NCI-H1105 (cell line): Measurements from ENCODE around the gene BOLA3.
A peak's percentile ranks its signal among the peaks of the same experiment; 100 is the strongest.
"Not testable (repeated sequence)": the region's sequence is repeated elsewhere in the genome, so short reads cannot be mapped to it uniquely, and the experiment has no call there.

Experiments
- DNase-seq: peaks from one replicate; lab custom pipeline; 2025; lab: John Stamatoyannopoulos, UW

The BOLA3 gene

GRCh38 chr2:74148457-74149246, 940 bp upstream of the BOLA3 start:
- DNase-seq, result no peak

- DNase-seq, result no peak
Measured at GRCh38 chr2:74146929-74147726, 584 bp downstream of the BOLA3 start.

- DNase-seq, result no peak
Measured at GRCh38 chr2:74142340-74142739, 5.4 kb downstream of the BOLA3 start.

- no peak for DNase-seq
Measured at GRCh38 chr2:74138600-74139323, 8.9 kb downstream of the BOLA3 start.

- DNase-seq, result no peak
Measured at GRCh38 chr2:74137651-74138599, 9.8 kb downstream of the BOLA3 start.

- DNase-seq, result no peak
Measured at GRCh38 chr2:74131901-74132300, 15.8 kb downstream of the BOLA3 start.

GRCh38 chr2:74130211-74130995, 17.3 kb downstream of the BOLA3 start:
- DNase-seq, result no peak

- DNase-seq, result no peak
Measured at GRCh38 chr2:74128206-74128605, 19.5 kb downstream of the BOLA3 start.

GRCh38 chr2:74123955-74124354, 23.8 kb downstream of the BOLA3 start:
- DNase-seq, result not testable (repeated sequence)

- DNase-seq, result not testable (repeated sequence)
Measured at GRCh38 chr2:74121846-74122245, 25.9 kb downstream of the BOLA3 start.

GRCh38 chr2:74119912-74120825, 27.5 kb downstream of the BOLA3 start:
- DNase-seq, result peak; percentile 57

GRCh38 chr2:74119339-74119738, 28.4 kb downstream of the BOLA3 start:
- DNase-seq, result no peak

GRCh38 chr2:74111380-74111779, 36.3 kb downstream of the BOLA3 start:
- no peak for DNase-seq

- DNase-seq, result no peak
Measured at GRCh38 chr2:74110537-74110936, 37.2 kb downstream of the BOLA3 start.

- DNase-seq, result no peak
Measured at GRCh38 chr2:74109551-74109950, 38.2 kb downstream of the BOLA3 start.

- no peak for DNase-seq
Measured at GRCh38 chr2:74107071-74107470, 40.6 kb downstream of the BOLA3 start.

- no peak for DNase-seq
Measured at GRCh38 chr2:74105413-74105812, 42.3 kb downstream of the BOLA3 start.

GRCh38 chr2:74104839-74105238, 42.9 kb downstream of the BOLA3 start:
- DNase-seq, result no peak

GRCh38 chr2:74103763-74104162, 43.9 kb downstream of the BOLA3 start:
- DNase-seq, result no peak

- DNase-seq, result no peak
Measured at GRCh38 chr2:74102516-74102915, 45.2 kb downstream of the BOLA3 start.
